ENCODE data around the gene NSUN3.

The NSUN3 gene

DNA sequence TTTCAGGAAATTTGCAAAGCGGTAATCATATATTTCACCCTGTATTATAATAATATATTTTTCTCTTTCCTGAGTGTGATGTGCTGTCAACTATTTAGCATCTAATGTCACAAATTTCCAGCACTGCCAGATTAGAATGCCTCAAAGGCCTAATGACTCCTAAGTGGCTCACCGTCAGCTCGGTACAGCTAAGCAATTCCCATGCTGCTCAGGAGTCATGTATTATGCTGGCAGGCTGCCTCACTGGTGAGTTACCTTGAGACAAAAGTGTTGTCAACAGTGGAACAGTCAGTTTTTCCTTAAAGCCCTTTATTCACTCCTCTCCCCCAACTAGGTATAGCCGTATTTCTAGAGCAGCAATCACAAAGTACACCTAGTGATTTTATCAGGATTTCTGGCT is 83.6 kb downstream of the NSUN3 start:
- TF ChIP-seq SNAI2 (CRISPR knock-in tag; IDR thresholded peaks at IDR 0.05) (no peak), GLIS3 (CRISPR knock-in tag; IDR thresholded peaks at IDR 0.05) (no peak), TOX (CRISPR knock-in tag; IDR thresholded peaks at IDR 0.05; ENCODE audit: borderline replicate concordance) (no peak)
- TF ChIP-seq, protein P1, sequence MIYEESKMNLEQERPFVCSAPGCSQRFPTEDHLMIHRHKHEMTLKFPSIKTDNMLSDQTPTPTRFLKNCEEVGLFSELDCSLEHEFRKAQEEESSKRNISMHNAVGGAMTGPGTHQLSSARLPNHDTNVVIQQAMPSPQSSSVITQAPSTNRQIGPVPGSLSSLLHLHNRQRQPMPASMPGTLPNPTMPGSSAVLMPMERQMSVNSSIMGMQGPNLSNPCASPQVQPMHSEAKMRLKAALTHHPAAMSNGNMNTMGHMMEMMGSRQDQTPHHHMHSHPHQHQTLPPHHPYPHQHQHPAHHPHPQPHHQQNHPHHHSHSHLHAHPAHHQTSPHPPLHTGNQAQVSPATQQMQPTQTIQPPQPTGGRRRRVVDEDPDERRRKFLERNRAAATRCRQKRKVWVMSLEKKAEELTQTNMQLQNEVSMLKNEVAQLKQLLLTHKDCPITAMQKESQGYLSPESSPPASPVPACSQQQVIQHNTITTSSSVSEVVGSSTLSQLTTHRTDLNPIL (CRISPR knock-in tag; IDR thresholded peaks at IDR 0.05; ENCODE audit: low read depth), result no peak
- no peak for ATAC-seq

DNA sequence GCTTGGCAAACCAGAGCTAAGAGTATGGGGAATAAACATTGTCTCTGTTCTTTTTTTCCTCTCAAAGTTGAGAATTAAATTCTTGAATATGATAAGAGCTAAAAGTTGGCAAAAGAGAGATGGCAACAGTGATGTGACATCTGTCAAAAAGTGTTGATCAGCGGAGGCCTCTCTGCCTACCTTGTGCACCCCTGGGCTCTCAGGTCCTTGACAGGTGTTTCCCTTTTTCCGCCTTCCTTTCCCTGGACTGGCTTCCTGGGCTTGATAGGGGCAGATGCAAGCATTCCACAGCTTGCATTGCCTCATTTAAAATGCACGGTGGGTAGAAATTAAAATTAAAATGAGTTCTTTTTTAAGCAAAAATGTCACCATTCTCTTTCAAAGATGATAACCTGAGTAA is 84.2 kb downstream of the NSUN3 start:
- ATAC-seq, result no peak
- TF ChIP-seq, protein P2, sequence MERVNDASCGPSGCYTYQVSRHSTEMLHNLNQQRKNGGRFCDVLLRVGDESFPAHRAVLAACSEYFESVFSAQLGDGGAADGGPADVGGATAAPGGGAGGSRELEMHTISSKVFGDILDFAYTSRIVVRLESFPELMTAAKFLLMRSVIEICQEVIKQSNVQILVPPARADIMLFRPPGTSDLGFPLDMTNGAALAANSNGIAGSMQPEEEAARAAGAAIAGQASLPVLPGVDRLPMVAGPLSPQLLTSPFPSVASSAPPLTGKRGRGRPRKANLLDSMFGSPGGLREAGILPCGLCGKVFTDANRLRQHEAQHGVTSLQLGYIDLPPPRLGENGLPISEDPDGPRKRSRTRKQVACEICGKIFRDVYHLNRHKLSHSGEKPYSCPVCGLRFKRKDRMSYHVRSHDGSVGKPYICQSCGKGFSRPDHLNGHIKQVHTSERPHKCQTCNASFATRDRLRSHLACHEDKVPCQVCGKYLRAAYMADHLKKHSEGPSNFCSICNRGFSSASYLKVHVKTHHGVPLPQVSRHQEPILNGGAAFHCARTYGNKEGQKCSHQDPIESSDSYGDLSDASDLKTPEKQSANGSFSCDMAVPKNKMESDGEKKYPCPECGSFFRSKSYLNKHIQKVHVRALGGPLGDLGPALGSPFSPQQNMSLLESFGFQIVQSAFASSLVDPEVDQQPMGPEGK (CRISPR knock-in tag; IDR thresholded peaks at IDR 0.05; ENCODE audit: borderline replicate concordance), result no peak
- TF ChIP-seq ZNF70 (CRISPR knock-in tag; IDR thresholded peaks at IDR 0.05) (no peak), PPARA (CRISPR knock-in tag; IDR thresholded peaks at IDR 0.05; ENCODE audit: borderline replicate concordance) (no peak), CSDC2 (CRISPR knock-in tag; IDR thresholded peaks at IDR 0.05) (no peak), ZFP30 (CRISPR knock-in tag; IDR thresholded peaks at IDR 0.05) (no peak), GLIS3 (CRISPR knock-in tag; IDR thresholded peaks at IDR 0.05) (no peak), ZNF565 (CRISPR knock-in tag; conservative IDR thresholded peaks at IDR 0.05; ENCODE audit: low read depth) (no peak), OSR1 (CRISPR knock-in tag; IDR thresholded peaks at IDR 0.05) (no peak), ZC3H10 (CRISPR knock-in tag; IDR thresholded peaks at IDR 0.05) (no peak), TOX (CRISPR knock-in tag; IDR thresholded peaks at IDR 0.05; ENCODE audit: borderline replicate concordance) (no peak)
- TF ChIP-seq, protein P3, sequence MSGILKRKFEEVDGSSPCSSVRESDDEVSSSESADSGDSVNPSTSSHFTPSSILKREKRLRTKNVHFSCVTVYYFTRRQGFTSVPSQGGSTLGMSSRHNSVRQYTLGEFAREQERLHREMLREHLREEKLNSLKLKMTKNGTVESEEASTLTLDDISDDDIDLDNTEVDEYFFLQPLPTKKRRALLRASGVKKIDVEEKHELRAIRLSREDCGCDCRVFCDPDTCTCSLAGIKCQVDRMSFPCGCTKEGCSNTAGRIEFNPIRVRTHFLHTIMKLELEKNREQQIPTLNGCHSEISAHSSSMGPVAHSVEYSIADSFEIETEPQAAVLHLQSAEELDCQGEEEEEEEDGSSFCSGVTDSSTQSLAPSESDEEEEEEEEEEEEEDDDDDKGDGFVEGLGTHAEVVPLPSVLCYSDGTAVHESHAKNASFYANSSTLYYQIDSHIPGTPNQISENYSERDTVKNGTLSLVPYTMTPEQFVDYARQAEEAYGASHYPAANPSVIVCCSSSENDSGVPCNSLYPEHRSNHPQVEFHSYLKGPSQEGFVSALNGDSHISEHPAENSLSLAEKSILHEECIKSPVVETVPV (CRISPR knock-in tag; IDR thresholded peaks at IDR 0.05), result no peak

DNA sequence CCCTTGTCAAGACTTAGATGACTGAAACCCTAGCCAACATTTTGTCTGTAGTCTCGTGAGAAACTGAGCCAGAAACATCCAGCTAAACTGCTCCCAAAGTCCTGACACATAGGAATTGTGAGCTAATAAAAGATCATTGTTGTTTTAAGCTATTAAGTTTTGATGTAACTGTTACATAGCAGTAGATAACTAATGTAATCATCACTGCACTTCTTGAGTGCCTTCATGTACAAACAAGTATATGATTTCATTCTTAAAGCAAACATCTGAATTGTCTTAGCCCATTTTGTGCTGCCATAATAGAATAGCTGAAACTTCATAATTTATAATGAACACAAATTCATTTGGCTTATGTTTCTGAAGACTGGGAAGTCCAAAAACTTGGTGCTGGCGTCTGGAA is 87.3 kb downstream of the NSUN3 start:
- ATAC-seq, result no peak

DNA sequence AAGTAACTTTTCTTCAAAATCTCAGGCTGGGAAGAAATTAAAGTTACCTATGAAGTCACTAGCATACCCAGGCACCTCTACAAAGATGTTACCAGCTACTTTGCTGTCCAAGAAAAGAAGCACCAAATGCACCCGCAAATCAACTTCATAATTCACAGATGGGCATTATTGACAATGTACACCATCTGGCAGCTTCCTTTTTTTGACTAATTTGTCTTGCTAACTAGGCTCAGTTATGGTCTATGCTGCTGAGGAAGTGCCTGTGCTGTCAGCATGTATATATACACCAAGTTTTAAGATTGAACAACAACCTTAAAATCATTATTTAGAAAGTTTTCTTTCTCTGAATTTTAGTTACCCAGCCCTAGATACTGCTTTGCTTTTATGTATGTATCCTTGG is 93.8 kb downstream of the NSUN3 start:
- ATAC-seq, result no peak
- no peak for TF ChIP-seq ZFP30 (CRISPR knock-in tag; IDR thresholded peaks at IDR 0.05)
- TF ChIP-seq CSDC2 (CRISPR knock-in tag; IDR thresholded peaks at IDR 0.05), result no peak
- TF ChIP-seq, protein P4, sequence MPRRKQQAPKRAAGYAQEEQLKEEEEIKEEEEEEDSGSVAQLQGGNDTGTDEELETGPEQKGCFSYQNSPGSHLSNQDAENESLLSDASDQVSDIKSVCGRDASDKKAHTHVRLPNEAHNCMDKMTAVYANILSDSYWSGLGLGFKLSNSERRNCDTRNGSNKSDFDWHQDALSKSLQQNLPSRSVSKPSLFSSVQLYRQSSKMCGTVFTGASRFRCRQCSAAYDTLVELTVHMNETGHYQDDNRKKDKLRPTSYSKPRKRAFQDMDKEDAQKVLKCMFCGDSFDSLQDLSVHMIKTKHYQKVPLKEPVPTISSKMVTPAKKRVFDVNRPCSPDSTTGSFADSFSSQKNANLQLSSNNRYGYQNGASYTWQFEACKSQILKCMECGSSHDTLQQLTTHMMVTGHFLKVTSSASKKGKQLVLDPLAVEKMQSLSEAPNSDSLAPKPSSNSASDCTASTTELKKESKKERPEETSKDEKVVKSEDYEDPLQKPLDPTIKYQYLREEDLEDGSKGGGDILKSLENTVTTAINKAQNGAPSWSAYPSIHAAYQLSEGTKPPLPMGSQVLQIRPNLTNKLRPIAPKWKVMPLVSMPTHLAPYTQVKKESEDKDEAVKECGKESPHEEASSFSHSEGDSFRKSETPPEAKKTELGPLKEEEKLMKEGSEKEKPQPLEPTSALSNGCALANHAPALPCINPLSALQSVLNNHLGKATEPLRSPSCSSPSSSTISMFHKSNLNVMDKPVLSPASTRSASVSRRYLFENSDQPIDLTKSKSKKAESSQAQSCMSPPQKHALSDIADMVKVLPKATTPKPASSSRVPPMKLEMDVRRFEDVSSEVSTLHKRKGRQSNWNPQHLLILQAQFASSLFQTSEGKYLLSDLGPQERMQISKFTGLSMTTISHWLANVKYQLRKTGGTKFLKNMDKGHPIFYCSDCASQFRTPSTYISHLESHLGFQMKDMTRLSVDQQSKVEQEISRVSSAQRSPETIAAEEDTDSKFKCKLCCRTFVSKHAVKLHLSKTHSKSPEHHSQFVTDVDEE (CRISPR knock-in tag; IDR thresholded peaks at IDR 0.05), result no peak
- TF ChIP-seq, protein P1 (CRISPR knock-in tag; IDR thresholded peaks at IDR 0.05; ENCODE audit: low read depth), result no peak
- TF ChIP-seq BACH2 (CRISPR knock-in tag; IDR thresholded peaks at IDR 0.05; ENCODE audit: borderline replicate concordance), result no peak
- no peak for TF ChIP-seq GLIS3 (CRISPR knock-in tag; IDR thresholded peaks at IDR 0.05)

More for the DNA sequence above, 87.3 kb downstream of the NSUN3 start:
- TF ChIP-seq, protein P1 (CRISPR knock-in tag; IDR thresholded peaks at IDR 0.05; ENCODE audit: low read depth), result no peak
- TF ChIP-seq TCF4 (CRISPR knock-in tag; IDR thresholded peaks at IDR 0.05; ENCODE audit: borderline replicate concordance), result no peak
- TF ChIP-seq CSDC2 (CRISPR knock-in tag; IDR thresholded peaks at IDR 0.05), result no peak
- TF ChIP-seq ZFP3 (CRISPR knock-in tag; IDR thresholded peaks at IDR 0.05), result no peak
- TF ChIP-seq ARNTL (CRISPR knock-in tag; IDR thresholded peaks at IDR 0.05; ENCODE audit: borderline replicate concordance, low read depth), result no peak
